Activated T-helper 1 cell treated with anti-CD3 and anti-CD28 coated beads, Interleukin-12 subunit alpha, Interleukin-12 subunit beta, Interleukin-2, Interleukin-4 antibody, amounts not matched to agents 30 ng/mL and 10 ng/mL and 1 ng/mL, durations not matched to agents 14 hours and 24 hours and 36 hours (primary cell): Measurements from ENCODE around the gene OR5AR1. TPM values are rescaled to one million over a fixed set of nuclear protein-coding genes. Genes with fewer than 3 reads are reported as not detected.
"Not testable (repeated sequence)": the region's sequence is repeated elsewhere in the genome, so short reads cannot be mapped to it uniquely, and the experiment has no call there.

ENCODE experiments used
- DNase-seq: peaks from one replicate; pipeline ENCODE4 v3.0.0; 2021; ENCODE audit warnings: low spot score
- H3K27ac Mint-ChIP-seq: one replicate; pipeline ENCODE4 v1.8.0; 2021; ENCODE audit warnings: mild to moderate bottlenecking, mixed read lengths
- H3K27me3 Mint-ChIP-seq: one replicate; pipeline ENCODE4 v1.8.0; 2022; ENCODE audit warnings: mild to moderate bottlenecking, moderate library complexity, mixed read lengths; ENCODE audit not compliant: insufficient read depth
- H3K36me3 Mint-ChIP-seq: one replicate; pipeline ENCODE4 v1.8.0; 2021; ENCODE audit warnings: low read depth, mixed read lengths
- H3K4me1 Mint-ChIP-seq: one replicate; pipeline ENCODE4 v1.8.0; 2021; ENCODE audit warnings: low read depth, mixed read lengths
- H3K4me3 Mint-ChIP-seq: one replicate; pipeline ENCODE4 v1.8.0; 2021; ENCODE audit warnings: mild to moderate bottlenecking, moderate library complexity, mixed read lengths
- H3K9me3 Mint-ChIP-seq: one replicate; pipeline ENCODE4 v1.8.0; 2021; ENCODE audit warnings: mixed read lengths
- intact Hi-C: fragments of 100-400 bp; cut with micrococcal nuclease; formaldehyde crosslinking; loops from one replicate; pipeline ENCODE4 v1.15.1; 2024
- total RNA-seq: library from RNA; stranded (reverse); gene quantifications from 2 replicates; pipeline ENCODE4 v1.2.3, GENCODE V29; 2022

The OR5AR1 gene
- total RNA-seq: not detected in 2 replicates

- Mint-ChIP-seq H3K36me3 (no peaks in the 10 kb centered on the region), H3K4me3 (no peak within 1 kb of the TSS), H3K4me1 (no peaks in the 10 kb centered on the region), H3K27ac (no peak within 1 kb of the TSS), H3K9me3 (peaks cover 8% of the 10 kb centered on the region), H3K27me3 (no peaks in the 10 kb centered on the region)
- intact Hi-C loops: no loop called here
- DNase-seq: no peak
These were observed at the start of gene OR5AR1 for GRCh38 chr11:56663386-56663785. Gene OR5AR1 (plus strand): TSS chr11:56663686. CDS start chr11:56663686, 0 bp downstream.

GRCh38 chr11:56624661-56625110 is 38.8 kb upstream of the OR5AR1 start:
- no peak for DNase-seq
- H3K27me3 Mint-ChIP-seq: no peaks in the 10 kb centered on the region
- H3K4me3 Mint-ChIP-seq: no peak overlapping the region
- H3K27ac Mint-ChIP-seq: no peak overlapping the region
- no peaks in the 10 kb centered on the region for H3K9me3 Mint-ChIP-seq
- H3K36me3 Mint-ChIP-seq: no peaks in the 10 kb centered on the region
- H3K4me1 Mint-ChIP-seq: no peaks in the 10 kb centered on the region
- intact Hi-C loops: loop anchor here (1.0 kb wide), 1 partner anchor 159 kb away; no protein-coding TSS in a partner anchor

GRCh38 chr11:56625946-56626345 is 37.5 kb upstream of the OR5AR1 start:
- H3K4me3 Mint-ChIP-seq: no peak overlapping the region
- H3K36me3 Mint-ChIP-seq: no peaks in the 10 kb centered on the region
- H3K9me3 Mint-ChIP-seq: no peaks in the 10 kb centered on the region
- DNase-seq: no peak
- intact Hi-C loops: no loop called here
- H3K27ac Mint-ChIP-seq: no peak overlapping the region
- H3K27me3 Mint-ChIP-seq: no peaks in the 10 kb centered on the region
- no peaks in the 10 kb centered on the region for H3K4me1 Mint-ChIP-seq

- Mint-ChIP-seq H3K27ac (no peak overlapping the region), H3K9me3 (peaks cover 5% of the 10 kb centered on the region), H3K36me3 (no peaks in the 10 kb centered on the region), H3K4me1 (no peaks in the 10 kb centered on the region), H3K4me3 (no peak overlapping the region), H3K27me3 (no peaks in the 10 kb centered on the region)
- intact Hi-C loops: no loop called here
- no peak for DNase-seq
These were observed 31.2 kb upstream of the OR5AR1 start for GRCh38 chr11:56632329-56632728.

- H3K27ac Mint-ChIP-seq: no peak overlapping the region
These were observed 26.6 kb upstream of the OR5AR1 start for GRCh38 chr11:56636861-56637260.

GRCh38 chr11:56637500-56637899 is 26.0 kb upstream of the OR5AR1 start:
- peaks cover 12% of the 10 kb centered on the region for H3K9me3 Mint-ChIP-seq
- H3K4me3 Mint-ChIP-seq: no peak overlapping the region
- H3K4me1 Mint-ChIP-seq: no peaks in the 10 kb centered on the region
- intact Hi-C loops: no loop called here
- no peak overlapping the region for H3K27ac Mint-ChIP-seq
- H3K36me3 Mint-ChIP-seq: no peaks in the 10 kb centered on the region
- H3K27me3 Mint-ChIP-seq: no peaks in the 10 kb centered on the region
- DNase-seq: no peak

More at GRCh38 chr11:56636861-56637260, 26.6 kb upstream of the OR5AR1 start:
- intact Hi-C loops: no loop called here
- Mint-ChIP-seq H3K4me1 (no peaks in the 10 kb centered on the region), H3K9me3 (peaks cover 11% of the 10 kb centered on the region), H3K36me3 (no peaks in the 10 kb centered on the region), H3K4me3 (no peak overlapping the region), H3K27me3 (no peaks in the 10 kb centered on the region)
- no peak for DNase-seq

- H3K36me3 Mint-ChIP-seq: no peaks in the 10 kb centered on the region
These were observed 21.1 kb upstream of the OR5AR1 start, which contains the start of gene OR5AP2 for GRCh38 chr11:56642339-56642738. Gene OR5AP2 (minus strand): TSS chr11:56642439. CDS start chr11:56642439, 0 bp downstream.

GRCh38 chr11:56659755-56660154 is 3.7 kb upstream of the OR5AR1 start:
- intact Hi-C loops: no loop called here
- Mint-ChIP-seq H3K4me1 (no peaks in the 10 kb centered on the region), H3K27ac (no peak overlapping the region), H3K9me3 (peaks cover 8% of the 10 kb centered on the region), H3K27me3 (no peaks in the 10 kb centered on the region), H3K4me3 (no peak overlapping the region), H3K36me3 (no peaks in the 10 kb centered on the region)
- DNase-seq: no peak

More at GRCh38 chr11:56642339-56642738, 21.1 kb upstream of the OR5AR1 start, which contains the start of gene OR5AP2:
- H3K4me1 Mint-ChIP-seq: no peaks in the 10 kb centered on the region
- H3K4me3 Mint-ChIP-seq: no peak within 1 kb of the TSS
- H3K9me3 Mint-ChIP-seq: peaks cover 14% of the 10 kb centered on the region
- no peak for DNase-seq
- intact Hi-C loops: no loop called here
- no peak within 1 kb of the TSS for H3K27ac Mint-ChIP-seq
- no peaks in the 10 kb centered on the region for H3K27me3 Mint-ChIP-seq

GRCh38 chr11:56670984-56671383 is 7.5 kb downstream of the OR5AR1 start:
- H3K36me3 Mint-ChIP-seq: no peaks in the 10 kb centered on the region
- no peaks in the 10 kb centered on the region for H3K27me3 Mint-ChIP-seq
- intact Hi-C loops: no loop called here
- no peaks in the 10 kb centered on the region for H3K4me1 Mint-ChIP-seq
- no peak for DNase-seq
- no peak overlapping the region for H3K4me3 Mint-ChIP-seq
- H3K27ac Mint-ChIP-seq: no peak overlapping the region
- H3K9me3 Mint-ChIP-seq: peaks cover 3% of the 10 kb centered on the region

GRCh38 chr11:56688554-56689100 is 25.1 kb downstream of the OR5AR1 start:
- no peaks in the 10 kb centered on the region for H3K27me3 Mint-ChIP-seq
- intact Hi-C loops: no loop called here
- H3K9me3 Mint-ChIP-seq: no peaks in the 10 kb centered on the region
- DNase-seq: no peak
- H3K27ac Mint-ChIP-seq: no peak overlapping the region
- H3K4me1 Mint-ChIP-seq: no peaks in the 10 kb centered on the region
- no peak overlapping the region for H3K4me3 Mint-ChIP-seq
- H3K36me3 Mint-ChIP-seq: no peaks in the 10 kb centered on the region

GRCh38 chr11:56691179-56691578 is 27.7 kb downstream of the OR5AR1 start:
- H3K27ac Mint-ChIP-seq, H3K36me3 Mint-ChIP-seq, H3K27me3 Mint-ChIP-seq, H3K9me3 Mint-ChIP-seq, intact Hi-C loops, H3K4me1 Mint-ChIP-seq, H3K4me3 Mint-ChIP-seq, DNase-seq: not testable (repeated sequence)

GRCh38 chr11:56693428-56693827 is 29.9 kb downstream of the OR5AR1 start:
- H3K4me1 Mint-ChIP-seq: no peaks in the 10 kb centered on the region
- no peak overlapping the region for H3K27ac Mint-ChIP-seq
- no peaks in the 10 kb centered on the region for H3K9me3 Mint-ChIP-seq
- intact Hi-C loops: no loop called here
- H3K36me3 Mint-ChIP-seq: no peaks in the 10 kb centered on the region
- no peaks in the 10 kb centered on the region for H3K27me3 Mint-ChIP-seq
- H3K4me3 Mint-ChIP-seq: no peak overlapping the region
- no peak for DNase-seq

- intact Hi-C loops: no loop called here
These were observed 35.3 kb downstream of the OR5AR1 start, which contains the start of gene OR9G1 for GRCh38 chr11:56698795-56699194. Gene OR9G1 (plus strand): TSS chr11:56699095. CDS start chr11:56700388, 1,293 bp downstream.

More at GRCh38 chr11:56698795-56699194, 35.3 kb downstream of the OR5AR1 start, which contains the start of gene OR9G1:
- Mint-ChIP-seq H3K4me3 (no peak within 1 kb of the TSS), H3K36me3 (no peaks in the 10 kb centered on the region), H3K27me3 (no peaks in the 10 kb centered on the region), H3K27ac (no peak within 1 kb of the TSS), H3K4me1 (no peaks in the 10 kb centered on the region), H3K9me3 (no peaks in the 10 kb centered on the region)
- no peak for DNase-seq
